Effector memory CD8-positive, alpha-beta T cell (primary cell): Measurements from ENCODE around the gene VPS36.
A peak's percentile ranks its signal among the peaks of the same experiment; 100 is the strongest.
"Not testable (repeated sequence)": the region's sequence is repeated elsewhere in the genome, so short reads cannot be mapped to it uniquely, and the experiment has no call there.

Experiments
- ATAC-seq: fragments of 150-1000 bp; cut with Tn5 transposase; replicated peaks from 2 replicates; pipeline ENCODE4 v1.10.0; 2021; ENCODE audit warnings: mild to moderate bottlenecking, moderate library complexity
- DNase-seq, 3 experiments: peaks; one replicate each; pipeline ENCODE4 v3.0.0; 2021
- H3K27ac Mint-ChIP-seq, 2 donors: one replicate each; pipeline ENCODE4 v1.8.0; 2022; ENCODE audit warnings: mild to moderate bottlenecking in 2 of 2, mixed read lengths in 2 of 2, moderate library complexity in 2 of 2
- H3K27me3 Mint-ChIP-seq, 2 donors: one replicate each; pipeline ENCODE4 v1.8.0; 2022; ENCODE audit warnings: mixed read lengths in 2 of 2
- H3K36me3 Mint-ChIP-seq: one replicate; pipeline ENCODE4 v1.8.0; 2022; ENCODE audit warnings: mild to moderate bottlenecking, moderate library complexity, mixed read lengths; ENCODE audit not compliant: insufficient read depth
- H3K4me1 Mint-ChIP-seq, 2 donors: one replicate each; pipeline ENCODE4 v1.8.0; 2022; ENCODE audit warnings: low read depth in 2 of 2, mixed read lengths in 2 of 2
- H3K4me3 Mint-ChIP-seq, 2 donors: one replicate each; pipeline ENCODE4 v1.8.0; 2022; ENCODE audit warnings: mild to moderate bottlenecking in 2 of 2, mixed read lengths in 2 of 2, moderate library complexity in 2 of 2
- H3K9me3 Mint-ChIP-seq, 2 donors: one replicate each; pipeline ENCODE4 v1.8.0; 2022; ENCODE audit warnings: mixed read lengths in 2 of 2

VPS36 gene

DNA sequence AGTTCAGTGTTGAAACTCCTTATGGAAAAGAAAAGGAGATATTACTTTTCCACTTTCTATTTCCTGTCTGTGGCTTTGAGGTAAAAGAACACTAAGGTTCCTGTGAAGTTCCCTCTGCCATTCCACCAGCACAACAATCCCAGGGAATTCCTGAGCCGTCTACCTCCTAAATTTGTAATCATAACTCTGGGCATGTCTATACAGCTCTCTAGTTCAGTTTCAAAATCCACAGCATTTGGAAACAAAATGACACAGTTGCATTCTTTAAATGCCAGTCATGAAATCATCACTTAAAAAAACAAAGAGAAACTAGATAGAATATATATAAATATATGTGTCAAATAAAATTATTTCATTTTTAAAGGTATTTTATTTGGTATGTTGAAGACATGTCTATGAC, 35.5 kb downstream of the VPS36 start:
- Mint-ChIP-seq H3K27me3 (no peaks in the 10 kb centered on the region), H3K4me1 (peaks cover 2 to 8% of the 10 kb centered on the region in 2 donors), H3K36me3 (peaks cover 58% of the 10 kb centered on the region), H3K9me3 (no peaks in the 10 kb centered on the region), H3K27ac (peak overlapping the region; percentile 31 to 49), H3K4me3 (no peak overlapping the region)
- DNase-seq (no peak), ATAC-seq (no peak)

DNA sequence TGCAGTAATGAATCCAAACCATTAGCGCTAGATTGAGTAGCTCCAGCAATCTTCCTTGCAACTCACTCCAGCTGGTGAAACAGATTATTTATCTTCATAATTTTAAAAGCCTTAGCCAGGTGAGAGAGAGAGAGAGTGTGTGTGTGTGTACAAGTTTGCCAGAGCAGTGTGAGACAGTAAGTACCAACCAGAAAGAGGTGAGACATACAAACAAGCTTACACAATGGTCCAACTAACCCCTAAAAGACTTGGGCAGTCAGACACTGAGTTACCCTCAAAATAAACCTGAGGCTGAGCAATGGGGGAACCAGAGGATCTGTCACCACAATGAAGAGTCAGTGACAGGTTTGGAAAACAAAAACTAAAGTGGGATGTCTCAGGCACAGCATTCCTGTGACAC, 36.4 kb downstream of the VPS36 start:
- Mint-ChIP-seq H3K27ac (no peak overlapping the region), H3K9me3 (no peaks in the 10 kb centered on the region), H3K4me3 (no peak overlapping the region), H3K27me3 (no peaks in the 10 kb centered on the region), H3K36me3 (peaks cover 55% of the 10 kb centered on the region), H3K4me1 (peaks cover 0 to 8% of the 10 kb centered on the region in 2 donors)
- DNase-seq: no peak
- no peak for ATAC-seq

DNA sequence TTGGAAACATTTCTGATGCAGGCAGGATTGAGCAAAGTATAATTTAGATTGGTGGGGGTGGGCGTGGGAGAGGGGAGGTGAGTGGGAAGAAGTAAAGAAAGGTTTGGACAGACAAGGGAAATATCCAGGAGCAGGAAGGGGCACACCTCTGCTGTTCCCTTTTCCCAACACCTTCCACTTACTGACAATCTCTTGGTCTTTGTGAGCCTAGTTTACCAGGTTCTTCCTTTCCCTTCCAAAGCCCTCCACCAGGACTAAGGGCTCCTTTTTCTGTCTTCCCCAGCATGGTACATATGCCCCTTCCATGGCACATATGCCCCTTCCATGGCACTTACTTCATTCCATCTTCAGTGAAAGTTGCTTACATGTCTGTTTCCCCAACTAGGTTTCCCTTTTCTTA, 38.3 kb downstream of the VPS36 start:
- H3K9me3 Mint-ChIP-seq: no peaks in the 10 kb centered on the region
- no peak overlapping the region for H3K4me3 Mint-ChIP-seq
- ATAC-seq (no peak), DNase-seq (no peak)
- H3K4me1 Mint-ChIP-seq: peaks cover 0 to 8% of the 10 kb centered on the region in 2 donors
- peak overlapping the region in 1 of 2 donors; percentile 22 for H3K27ac Mint-ChIP-seq
- H3K36me3 Mint-ChIP-seq: peaks cover 40% of the 10 kb centered on the region
- H3K27me3 Mint-ChIP-seq: no peaks in the 10 kb centered on the region

DNA sequence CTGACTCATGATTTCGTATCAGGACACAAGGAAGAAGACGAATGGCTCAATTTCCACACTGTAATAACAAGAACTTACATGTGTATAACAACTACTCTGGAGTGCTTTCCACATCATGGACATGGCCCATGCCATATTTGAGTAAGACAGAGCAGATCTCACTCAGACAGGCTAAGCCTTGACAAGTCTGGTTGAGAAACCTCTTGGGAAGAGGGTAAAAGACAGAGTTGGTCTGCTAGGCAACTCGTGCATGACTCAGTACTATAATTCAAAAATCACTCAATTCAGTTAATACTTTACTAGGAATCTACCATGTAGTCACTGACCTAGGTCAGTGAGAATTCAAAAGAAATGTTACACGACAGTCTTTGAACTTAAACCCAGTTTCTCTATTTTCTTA, 38.8 kb downstream of the VPS36 start:
- no peak overlapping the region for H3K4me3 Mint-ChIP-seq
- no peaks in the 10 kb centered on the region for H3K27me3 Mint-ChIP-seq
- H3K27ac Mint-ChIP-seq: no peak overlapping the region
- peaks cover 0 to 8% of the 10 kb centered on the region in 2 donors for H3K4me1 Mint-ChIP-seq
- DNase-seq (no peak), ATAC-seq (no peak)
- H3K9me3 Mint-ChIP-seq: no peaks in the 10 kb centered on the region
- peaks cover 36% of the 10 kb centered on the region for H3K36me3 Mint-ChIP-seq

DNA sequence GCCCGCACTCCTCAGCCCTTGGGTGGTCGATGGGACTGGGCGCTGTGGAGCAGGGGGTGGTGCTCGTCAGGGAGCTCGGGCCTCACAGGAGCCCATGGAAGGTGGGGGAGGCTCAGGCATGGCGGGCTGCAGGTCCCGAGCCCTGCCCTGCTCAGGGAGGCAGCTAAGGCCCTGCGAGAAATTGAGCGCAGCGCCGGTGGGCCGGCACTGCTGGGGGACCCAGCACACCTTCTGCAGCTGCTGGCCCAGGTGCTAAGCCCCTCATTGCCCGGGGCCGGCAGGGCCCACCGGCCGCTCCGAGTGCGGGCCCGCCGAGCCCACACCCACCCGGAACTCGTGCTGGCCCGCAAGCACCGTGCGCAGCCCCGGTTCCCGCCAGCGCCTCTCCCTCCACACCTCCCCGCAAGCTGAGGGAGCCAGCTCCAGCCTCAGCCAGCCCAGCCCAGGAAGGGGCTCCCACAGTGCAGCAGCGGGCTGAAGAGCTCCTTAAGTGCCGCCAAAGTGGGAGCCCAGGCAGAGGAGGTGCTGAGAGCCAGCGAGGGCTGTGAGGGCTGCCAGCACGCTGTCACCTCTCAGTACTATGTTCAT, 42.3 kb downstream of the VPS36 start:
- ATAC-seq, H3K9me3 Mint-ChIP-seq, H3K27ac Mint-ChIP-seq, DNase-seq, H3K4me3 Mint-ChIP-seq: not testable (repeated sequence)
- Mint-ChIP-seq H3K27me3 (peaks cover 7 to 14% of the 10 kb centered on the region in 2 donors), H3K36me3 (peaks cover 12% of the 10 kb centered on the region), H3K4me1 (peaks cover 6 to 26% of the 10 kb centered on the region in 2 donors)

DNA sequence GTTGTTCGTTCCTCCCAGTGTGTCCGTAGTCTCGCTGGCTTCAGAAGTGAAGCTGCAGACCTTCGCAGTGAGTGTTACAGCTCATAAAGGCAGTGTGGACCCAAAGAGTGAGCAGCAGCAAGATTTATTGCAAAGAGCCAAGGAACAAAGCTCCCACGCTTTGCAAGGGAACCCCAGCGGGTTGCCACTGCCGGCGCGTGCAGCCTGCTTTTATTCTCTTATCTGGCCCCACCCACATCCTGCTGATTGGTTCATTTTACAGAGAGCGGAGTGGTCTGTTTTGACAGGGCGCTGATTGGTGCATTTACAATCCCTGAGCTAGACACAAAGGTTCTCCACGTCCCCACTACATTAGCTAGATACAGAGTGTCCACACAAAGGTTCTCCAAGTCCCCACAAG, 43.0 kb downstream of the VPS36 start:
- not testable (repeated sequence) for H3K27ac Mint-ChIP-seq, ATAC-seq
- peaks cover 15 to 21% of the 10 kb centered on the region in 2 donors for H3K27me3 Mint-ChIP-seq

DNA sequence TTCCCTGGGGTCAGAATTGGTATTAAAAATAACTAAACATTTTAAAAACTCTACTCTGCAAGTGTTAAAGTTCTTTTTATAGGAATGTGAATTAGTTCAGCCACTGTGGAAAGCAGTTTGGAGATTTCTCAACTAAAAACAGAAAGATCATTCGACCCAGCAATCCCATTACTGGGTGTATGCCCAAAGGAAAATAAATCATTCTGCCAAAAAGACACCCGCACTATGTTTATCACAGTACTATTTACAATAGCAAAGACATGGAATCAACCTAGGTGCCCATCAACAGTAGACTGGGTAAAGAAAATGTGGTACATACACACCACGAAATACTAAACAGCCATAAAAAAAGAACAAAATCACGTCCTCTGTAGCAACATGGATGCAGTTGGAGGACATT, 43.8 kb downstream of the VPS36 start:
- ATAC-seq (no peak), DNase-seq (no peak)
- Mint-ChIP-seq H3K4me1 (peaks cover 6 to 18% of the 10 kb centered on the region in 2 donors), H3K9me3 (no peaks in the 10 kb centered on the region), H3K27me3 (peaks cover 20 to 22% of the 10 kb centered on the region in 2 donors), H3K36me3 (peaks cover 7% of the 10 kb centered on the region), H3K4me3 (peak overlapping the region; percentile 80 to 85), H3K27ac (peak overlapping the region in 1 of 2 donors; percentile 19)

More for the DNA sequence above, 43.0 kb downstream of the VPS36 start:
- not testable (repeated sequence) for H3K36me3 Mint-ChIP-seq, DNase-seq, H3K4me3 Mint-ChIP-seq, H3K9me3 Mint-ChIP-seq
- peaks cover 6 to 26% of the 10 kb centered on the region in 2 donors for H3K4me1 Mint-ChIP-seq

DNA sequence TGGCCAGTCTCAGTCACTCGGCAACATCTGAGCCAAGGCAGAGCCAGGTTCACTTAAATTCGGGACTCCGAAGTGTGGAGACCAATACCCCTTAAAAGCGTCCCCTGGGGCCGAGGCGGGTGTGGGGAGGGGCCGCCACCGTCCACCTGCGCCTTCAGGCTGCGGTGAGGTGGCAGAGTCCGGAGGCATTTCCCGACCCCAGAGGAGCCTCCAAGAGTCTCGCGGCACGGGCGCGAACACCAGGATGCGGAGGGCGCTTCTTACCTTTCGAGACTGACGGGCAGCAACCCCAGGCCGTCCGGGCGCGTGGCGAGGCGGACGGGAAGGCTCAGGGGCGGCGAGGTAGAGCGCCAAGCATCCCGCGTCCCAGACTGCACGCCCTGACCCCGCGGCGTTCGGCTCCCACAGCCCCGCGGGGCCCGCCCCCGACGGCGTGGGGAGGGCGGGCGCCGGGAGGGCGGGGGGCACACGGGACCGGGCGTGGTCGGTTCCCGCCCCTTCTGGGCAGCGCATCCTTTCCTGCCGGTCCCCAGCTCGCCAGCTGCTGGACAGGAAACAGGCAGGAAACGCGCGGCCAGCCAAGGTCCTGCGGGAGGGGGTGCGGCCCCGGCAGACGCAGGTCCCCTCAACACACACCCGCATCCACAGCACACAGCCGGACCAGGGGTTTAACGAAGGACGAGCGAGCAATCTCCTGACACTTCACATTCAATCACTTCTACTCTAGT, 44.5 kb downstream of the VPS36 start, which contains the start of gene THSD1:
TSS of gene THSD1 (minus strand) at position 406 of the 728 bp plus-strand sequence. CDS start 3,572 bp downstream, outside the sequence.
- DNase-seq (peak in 2 of 3 experiments; percentile 8 to 12), ATAC-seq (peak; percentile 75)
- Mint-ChIP-seq H3K4me1 (peaks cover 6 to 18% of the 10 kb centered on the region in 2 donors), H3K4me3 (peak within 1 kb of the TSS; percentile 80 to 85), H3K27me3 (peaks cover 22% of the 10 kb centered on the region in 2 donors), H3K27ac (peak within 1 kb of the TSS in 1 of 2 donors; percentile 19), H3K36me3 (peaks cover 7% of the 10 kb centered on the region), H3K9me3 (no peaks in the 10 kb centered on the region)

DNA sequence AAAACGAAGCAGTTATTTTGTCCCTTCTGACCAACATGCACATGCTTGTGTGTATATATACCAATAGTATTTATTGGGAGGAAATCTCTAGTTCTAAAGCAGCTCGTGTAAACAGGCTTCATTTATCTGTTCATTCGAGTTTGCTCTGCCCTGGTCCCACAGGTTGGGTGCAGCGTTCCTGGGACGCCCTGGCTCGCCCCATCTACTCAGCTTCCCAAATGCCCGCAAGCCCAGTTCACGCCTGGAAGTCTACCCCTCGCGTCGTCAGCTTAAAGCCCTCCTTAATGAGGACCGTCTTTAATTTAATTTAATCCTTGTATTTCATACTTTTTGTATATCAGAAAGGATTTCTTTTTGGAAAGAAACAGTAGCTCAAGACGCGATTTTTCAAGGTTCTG, 45.1 kb downstream of the VPS36 start:
- H3K4me3 Mint-ChIP-seq: peak overlapping the region; percentile 80 to 85
- no peaks in the 10 kb centered on the region for H3K9me3 Mint-ChIP-seq
- ATAC-seq (peak; percentile 7), DNase-seq (no peak)
- H3K27me3 Mint-ChIP-seq: peaks cover 22 to 23% of the 10 kb centered on the region in 2 donors
- peaks cover 6 to 18% of the 10 kb centered on the region in 2 donors for H3K4me1 Mint-ChIP-seq
- H3K27ac Mint-ChIP-seq: no peak overlapping the region
- peaks cover 6% of the 10 kb centered on the region for H3K36me3 Mint-ChIP-seq

DNA sequence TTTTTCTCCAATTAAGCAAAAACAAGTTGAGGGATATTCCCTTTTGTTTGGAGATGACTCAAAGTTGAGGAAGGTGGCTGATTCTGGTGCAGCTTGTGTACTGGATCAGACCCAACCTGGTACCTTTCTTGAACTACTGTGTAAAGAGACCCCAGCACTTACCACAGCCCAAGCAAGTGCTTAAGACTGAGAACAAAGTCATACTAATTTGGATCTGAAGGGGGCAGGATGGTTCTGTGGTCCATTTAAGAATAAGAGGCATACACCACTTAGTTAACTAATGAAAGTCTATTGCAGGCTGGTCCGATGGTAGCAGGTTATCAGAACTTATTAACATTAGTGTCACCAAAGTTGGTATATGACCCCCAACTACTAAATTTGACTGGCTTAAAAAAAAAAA, 50.7 kb downstream of the VPS36 start:
- H3K27me3 Mint-ChIP-seq: peaks cover 35 to 48% of the 10 kb centered on the region in 2 donors
- H3K4me3 Mint-ChIP-seq: no peak overlapping the region
- H3K9me3 Mint-ChIP-seq: no peaks in the 10 kb centered on the region
- no peaks in the 10 kb centered on the region for H3K36me3 Mint-ChIP-seq
- DNase-seq (no peak), ATAC-seq (no peak)
- H3K27ac Mint-ChIP-seq: no peak overlapping the region
- peaks cover 3 to 6% of the 10 kb centered on the region in 2 donors for H3K4me1 Mint-ChIP-seq

DNA sequence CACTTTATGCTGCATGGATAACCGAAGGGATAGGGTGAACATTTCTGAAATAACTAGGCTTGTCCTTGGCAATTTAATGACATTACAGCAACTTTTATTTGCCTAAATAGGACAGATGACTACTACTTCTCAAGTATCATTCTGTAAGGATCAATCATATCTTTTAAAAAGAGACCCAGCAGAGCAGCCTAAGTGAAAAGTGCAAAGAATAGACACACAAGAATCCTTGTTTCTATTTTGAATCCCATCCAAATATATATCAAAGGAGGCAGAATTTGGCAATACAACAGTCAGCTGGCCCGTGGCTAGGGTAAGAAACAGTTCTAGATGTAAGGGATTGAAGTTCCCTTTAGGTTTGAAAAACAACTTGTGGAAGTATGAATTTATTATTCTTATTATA, 51.4 kb downstream of the VPS36 start:
- DNase-seq (no peak), ATAC-seq (no peak)
- no peaks in the 10 kb centered on the region for H3K4me1 Mint-ChIP-seq
- H3K27me3 Mint-ChIP-seq: peaks cover 32 to 47% of the 10 kb centered on the region in 2 donors
- no peak overlapping the region for H3K27ac Mint-ChIP-seq
- H3K4me3 Mint-ChIP-seq: no peak overlapping the region
- H3K9me3 Mint-ChIP-seq: no peaks in the 10 kb centered on the region
- no peaks in the 10 kb centered on the region for H3K36me3 Mint-ChIP-seq

DNA sequence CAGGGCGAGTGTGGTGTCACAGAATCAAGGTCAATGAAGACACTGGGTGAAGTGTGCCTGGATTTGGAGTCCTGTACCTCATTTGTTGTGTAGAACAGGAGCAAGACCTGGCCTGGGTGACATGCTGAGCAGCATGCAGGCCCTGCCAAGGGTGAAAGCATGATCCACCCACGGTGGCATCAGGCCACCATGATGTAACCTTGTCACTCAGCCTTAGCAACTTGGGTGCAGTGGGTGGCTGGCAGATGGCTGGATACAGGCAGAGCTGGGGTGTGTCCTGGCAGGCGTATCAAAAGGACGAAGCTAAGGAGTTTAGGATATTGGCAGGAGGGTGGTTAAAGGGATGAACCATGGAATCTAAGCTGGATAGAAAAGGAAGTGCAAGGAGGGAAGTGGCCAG, 54.7 kb downstream of the VPS36 start:
- Mint-ChIP-seq H3K4me1 (no peaks in the 10 kb centered on the region), H3K27me3 (peaks cover 16 to 31% of the 10 kb centered on the region in 2 donors), H3K9me3 (no peaks in the 10 kb centered on the region), H3K27ac (no peak overlapping the region), H3K4me3 (no peak overlapping the region), H3K36me3 (no peaks in the 10 kb centered on the region)
- ATAC-seq (no peak), DNase-seq (no peak)

DNA sequence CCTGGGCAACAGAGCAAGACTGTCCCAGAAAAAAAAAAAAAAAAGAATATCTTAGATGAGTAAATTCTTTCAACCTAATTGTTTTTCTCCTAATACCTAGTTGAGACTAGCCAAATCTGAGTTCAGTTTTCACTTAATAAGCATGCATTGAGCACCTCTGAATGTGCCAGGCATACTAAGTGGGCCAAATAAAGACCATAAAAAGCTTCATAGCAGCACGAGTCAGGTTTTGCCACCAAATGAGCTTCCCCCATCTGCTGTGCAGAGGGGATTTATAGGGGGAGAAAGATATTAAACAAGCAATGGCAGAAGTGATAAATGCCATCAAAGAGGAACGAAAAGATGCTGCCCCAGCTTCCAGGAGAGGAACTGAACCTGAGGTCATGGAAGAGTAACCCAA, 55.8 kb downstream of the VPS36 start:
- Mint-ChIP-seq H3K27ac (no peak overlapping the region), H3K36me3 (no peaks in the 10 kb centered on the region)
- ATAC-seq: no peak

More for the DNA sequence above, 55.8 kb downstream of the VPS36 start:
- Mint-ChIP-seq H3K27me3 (peaks cover 16 to 23% of the 10 kb centered on the region in 2 donors), H3K9me3 (no peaks in the 10 kb centered on the region), H3K4me1 (no peaks in the 10 kb centered on the region), H3K4me3 (no peak overlapping the region)
- no peak for DNase-seq
